ENCODE results near the gene GMDS. TPM values are rescaled to one million over a fixed set of nuclear protein-coding genes. Genes with fewer than 3 reads are reported as not detected.

Gene GMDS
- total RNA-seq: 10 to 100 TPM; 31.1 to 35.9 TPM

GRCh38 chr6:2245103-2245876 is at the start of gene GMDS:
GMDS (minus strand) TSS chr6:2245605.
- H3K4me3 Mint-ChIP-seq: peak within 1 kb of the TSS; percentile 93
- H3K27me3 Mint-ChIP-seq: no peaks in the 10 kb centered on the region
- ChIA-PET CTCF (no interaction called here), POLR2A (no interaction called here)
- no peaks in the 10 kb centered on the region for H3K9me3 Mint-ChIP-seq
- H3K4me1 Mint-ChIP-seq: peaks cover 53% of the 10 kb centered on the region
- DNase-seq: peak; percentile 81
- H3K27ac Mint-ChIP-seq: peak within 1 kb of the TSS; percentile 97
- peaks cover 14% of the 10 kb centered on the region for H3K36me3 Mint-ChIP-seq (ENCODE audit: low read depth)

GRCh38 chr6:2285510-2285909 is 40.1 kb upstream of the GMDS start:
- H3K4me1 Mint-ChIP-seq: no peaks in the 10 kb centered on the region
- peaks cover 52% of the 10 kb centered on the region for H3K9me3 Mint-ChIP-seq
- peaks cover 1% of the 10 kb centered on the region for H3K27me3 Mint-ChIP-seq
- H3K4me3 Mint-ChIP-seq: no peak overlapping the region
- no peak overlapping the region for H3K27ac Mint-ChIP-seq
- CTCF ChIA-PET: no interaction called here
- POLR2A ChIA-PET: no interaction called here
- peaks cover 20% of the 10 kb centered on the region for H3K36me3 Mint-ChIP-seq (ENCODE audit: low read depth)
- DNase-seq: no peak

GRCh38 chr6:2275892-2276242 is 30.5 kb upstream of the GMDS start:
- no peak overlapping the region for H3K4me3 Mint-ChIP-seq
- H3K27ac Mint-ChIP-seq: no peak overlapping the region
- DNase-seq: no peak
- ChIA-PET CTCF (no interaction called here), POLR2A (no interaction called here)
- no peaks in the 10 kb centered on the region for H3K27me3 Mint-ChIP-seq
- peaks cover 38% of the 10 kb centered on the region for H3K36me3 Mint-ChIP-seq (ENCODE audit: low read depth)
- peaks cover 17% of the 10 kb centered on the region for H3K9me3 Mint-ChIP-seq
- H3K4me1 Mint-ChIP-seq: no peaks in the 10 kb centered on the region

- ChIA-PET POLR2A (no interaction called here), CTCF (no interaction called here)
Measured at GRCh38 chr6:2274981-2275891, 29.8 kb upstream of the GMDS start.

GRCh38 chr6:2272696-2273095 is 27.3 kb upstream of the GMDS start:
- H3K4me1 Mint-ChIP-seq: no peaks in the 10 kb centered on the region
- no peak overlapping the region for H3K4me3 Mint-ChIP-seq
- H3K27me3 Mint-ChIP-seq: no peaks in the 10 kb centered on the region
- DNase-seq: no peak
- ChIA-PET CTCF (interaction anchor here (0.7 kb wide), 1 partner anchor 17 kb away, joined by 3 read pairs; no protein-coding TSS in a partner anchor), POLR2A (no interaction called here)
- no peaks in the 10 kb centered on the region for H3K9me3 Mint-ChIP-seq
- no peak overlapping the region for H3K27ac Mint-ChIP-seq
- H3K36me3 Mint-ChIP-seq (ENCODE audit: low read depth): peaks cover 41% of the 10 kb centered on the region

More at GRCh38 chr6:2274981-2275891, 29.8 kb upstream of the GMDS start:
- Mint-ChIP-seq H3K9me3 (peaks cover 12% of the 10 kb centered on the region), H3K27me3 (no peaks in the 10 kb centered on the region), H3K4me1 (no peaks in the 10 kb centered on the region), H3K4me3 (no peak overlapping the region), H3K36me3 (ENCODE audit: low read depth) (peaks cover 39% of the 10 kb centered on the region), H3K27ac (peak overlapping the region; percentile 21)
- DNase-seq: no peak

- no peak overlapping the region for H3K27ac Mint-ChIP-seq
Measured at GRCh38 chr6:2270054-2270453, 24.6 kb upstream of the GMDS start.

GRCh38 chr6:2266841-2267240 is 21.4 kb upstream of the GMDS start:
- peaks cover 27% of the 10 kb centered on the region for H3K36me3 Mint-ChIP-seq (ENCODE audit: low read depth)
- ChIA-PET CTCF (no interaction called here), POLR2A (no interaction called here)
- no peak for DNase-seq
- H3K27ac Mint-ChIP-seq: no peak overlapping the region
- no peaks in the 10 kb centered on the region for H3K27me3 Mint-ChIP-seq
- no peaks in the 10 kb centered on the region for H3K9me3 Mint-ChIP-seq
- no peak overlapping the region for H3K4me3 Mint-ChIP-seq
- H3K4me1 Mint-ChIP-seq: no peaks in the 10 kb centered on the region

More at GRCh38 chr6:2270054-2270453, 24.6 kb upstream of the GMDS start:
- Mint-ChIP-seq H3K36me3 (ENCODE audit: low read depth) (peaks cover 45% of the 10 kb centered on the region), H3K4me1 (no peaks in the 10 kb centered on the region), H3K9me3 (no peaks in the 10 kb centered on the region), H3K4me3 (no peak overlapping the region), H3K27me3 (no peaks in the 10 kb centered on the region)
- POLR2A ChIA-PET: no interaction called here
- CTCF ChIA-PET: no interaction called here
- DNase-seq: no peak

- Mint-ChIP-seq H3K36me3 (ENCODE audit: low read depth) (peaks cover 26% of the 10 kb centered on the region), H3K4me1 (no peaks in the 10 kb centered on the region), H3K9me3 (no peaks in the 10 kb centered on the region), H3K27me3 (no peaks in the 10 kb centered on the region), H3K27ac (no peak overlapping the region), H3K4me3 (no peak overlapping the region)
- ChIA-PET CTCF (no interaction called here), POLR2A (no interaction called here)
- no peak for DNase-seq
Measured at GRCh38 chr6:2266031-2266795, 20.8 kb upstream of the GMDS start.

GRCh38 chr6:2264932-2265331 is 19.5 kb upstream of the GMDS start:
- Mint-ChIP-seq H3K27me3 (no peaks in the 10 kb centered on the region), H3K9me3 (no peaks in the 10 kb centered on the region), H3K27ac (no peak overlapping the region), H3K4me1 (no peaks in the 10 kb centered on the region), H3K36me3 (ENCODE audit: low read depth) (peaks cover 17% of the 10 kb centered on the region), H3K4me3 (no peak overlapping the region)
- ChIA-PET CTCF (no interaction called here), POLR2A (no interaction called here)
- DNase-seq: no peak

- H3K36me3 Mint-ChIP-seq (ENCODE audit: low read depth): peaks cover 17% of the 10 kb centered on the region
- POLR2A ChIA-PET: no interaction called here
- no peaks in the 10 kb centered on the region for H3K9me3 Mint-ChIP-seq
- no peaks in the 10 kb centered on the region for H3K4me1 Mint-ChIP-seq
- no peaks in the 10 kb centered on the region for H3K27me3 Mint-ChIP-seq
- no peak overlapping the region for H3K27ac Mint-ChIP-seq
- DNase-seq: no peak
- CTCF ChIA-PET: no interaction called here
- no peak overlapping the region for H3K4me3 Mint-ChIP-seq
Measured at GRCh38 chr6:2263896-2264295, 18.5 kb upstream of the GMDS start.

GRCh38 chr6:2259574-2259973 is 14.2 kb upstream of the GMDS start:
- Mint-ChIP-seq H3K9me3 (peaks cover 11% of the 10 kb centered on the region), H3K27me3 (no peaks in the 10 kb centered on the region), H3K27ac (no peak overlapping the region), H3K4me1 (no peaks in the 10 kb centered on the region), H3K4me3 (no peak overlapping the region), H3K36me3 (ENCODE audit: low read depth) (peaks cover 31% of the 10 kb centered on the region)
- ChIA-PET CTCF (interaction anchor here (0.6 kb wide), 1 partner anchor 17 kb away, joined by 3 read pairs; no protein-coding TSS in a partner anchor), POLR2A (no interaction called here)
- DNase-seq: no peak

GRCh38 chr6:2259002-2259494 is 13.6 kb upstream of the GMDS start:
- no peaks in the 10 kb centered on the region for H3K27me3 Mint-ChIP-seq
- ChIA-PET CTCF (no interaction called here), POLR2A (no interaction called here)
- no peaks in the 10 kb centered on the region for H3K4me1 Mint-ChIP-seq
- no peak overlapping the region for H3K4me3 Mint-ChIP-seq
- no peak overlapping the region for H3K27ac Mint-ChIP-seq
- DNase-seq: no peak
- H3K36me3 Mint-ChIP-seq (ENCODE audit: low read depth): peaks cover 34% of the 10 kb centered on the region
- peaks cover 11% of the 10 kb centered on the region for H3K9me3 Mint-ChIP-seq

- peaks cover 41% of the 10 kb centered on the region for H3K36me3 Mint-ChIP-seq (ENCODE audit: low read depth)
- no peaks in the 10 kb centered on the region for H3K4me1 Mint-ChIP-seq
- ChIA-PET CTCF (no interaction called here), POLR2A (no interaction called here)
- no peak overlapping the region for H3K4me3 Mint-ChIP-seq
- H3K9me3 Mint-ChIP-seq: peaks cover 11% of the 10 kb centered on the region
- no peak overlapping the region for H3K27ac Mint-ChIP-seq
- DNase-seq: no peak
- no peaks in the 10 kb centered on the region for H3K27me3 Mint-ChIP-seq
Measured at GRCh38 chr6:2258112-2258511, 12.7 kb upstream of the GMDS start.
